T-helper 2 cell treated with Interferon-gamma antibody and Interleukin-4, amounts not matched to agents 5 μg/mL and 100 μg/mL, for 36 hours (primary cell): ENCODE data around the gene ARAP2.
"Not testable (repeated sequence)": the region's sequence is repeated elsewhere in the genome, so short reads cannot be mapped to it uniquely, and the experiment has no call there.

Source experiments
- DNase-seq: peaks from one replicate; pipeline ENCODE4 v3.0.0; 2021; ENCODE audit warnings: low spot score
- H3K27ac Mint-ChIP-seq: one replicate; pipeline ENCODE4 v1.8.0; 2021; ENCODE audit warnings: mild to moderate bottlenecking, mixed read lengths
- H3K27me3 Mint-ChIP-seq: one replicate; pipeline ENCODE4 v1.8.0; 2021; ENCODE audit warnings: low read depth, mixed read lengths
- H3K36me3 Mint-ChIP-seq: one replicate; pipeline ENCODE4 v1.8.0; 2021; ENCODE audit warnings: low read depth, mixed read lengths
- H3K4me1 Mint-ChIP-seq: one replicate; pipeline ENCODE4 v1.8.0; 2021; ENCODE audit warnings: low read depth, mixed read lengths
- H3K4me3 Mint-ChIP-seq: one replicate; pipeline ENCODE4 v1.8.0; 2022; ENCODE audit warnings: mild to moderate bottlenecking, moderate library complexity, mixed read lengths
- H3K9me3 Mint-ChIP-seq: one replicate; pipeline ENCODE4 v1.8.0; 2021; ENCODE audit warnings: mixed read lengths

ARAP2 gene

GRCh38 chr4:36197501-36197900, 46.8 kb downstream of the ARAP2 start:
- no peak for DNase-seq
- Mint-ChIP-seq H3K36me3 (peaks cover 13% of the 10 kb centered on the region), H3K27ac (no peak overlapping the region), H3K4me3 (no peak overlapping the region), H3K27me3 (no peaks in the 10 kb centered on the region), H3K9me3 (no peaks in the 10 kb centered on the region), H3K4me1 (peaks cover 8% of the 10 kb centered on the region)

GRCh38 chr4:36196145-36196913, 48.0 kb downstream of the ARAP2 start:
- H3K27ac Mint-ChIP-seq = no peak overlapping the region
- H3K36me3 Mint-ChIP-seq = peaks cover 18% of the 10 kb centered on the region
- DNase-seq = no peak
- H3K4me1 Mint-ChIP-seq = peaks cover 12% of the 10 kb centered on the region
- H3K9me3 Mint-ChIP-seq = no peaks in the 10 kb centered on the region
- H3K27me3 Mint-ChIP-seq = no peaks in the 10 kb centered on the region
- H3K4me3 Mint-ChIP-seq = no peak overlapping the region

- peaks cover 29% of the 10 kb centered on the region for H3K36me3 Mint-ChIP-seq
- H3K9me3 Mint-ChIP-seq = no peaks in the 10 kb centered on the region
- no peak for DNase-seq
- H3K4me3 Mint-ChIP-seq = no peak overlapping the region
- H3K27me3 Mint-ChIP-seq = no peaks in the 10 kb centered on the region
- H3K4me1 Mint-ChIP-seq = peaks cover 37% of the 10 kb centered on the region
- H3K27ac Mint-ChIP-seq = no peak overlapping the region
Measured at GRCh38 chr4:36192922-36193321, 51.4 kb downstream of the ARAP2 start.

GRCh38 chr4:36189511-36190226, 54.6 kb downstream of the ARAP2 start:
- Mint-ChIP-seq H3K27ac (peak overlapping the region; percentile 70), H3K4me3 (peak overlapping the region; percentile 46), H3K27me3 (no peaks in the 10 kb centered on the region), H3K9me3 (no peaks in the 10 kb centered on the region), H3K36me3 (peaks cover 29% of the 10 kb centered on the region), H3K4me1 (peaks cover 34% of the 10 kb centered on the region)
- peak; percentile 40 for DNase-seq

GRCh38 chr4:36187723-36188333, 56.5 kb downstream of the ARAP2 start:
- H3K27ac Mint-ChIP-seq = no peak overlapping the region
- no peaks in the 10 kb centered on the region for H3K27me3 Mint-ChIP-seq
- peaks cover 26% of the 10 kb centered on the region for H3K36me3 Mint-ChIP-seq
- DNase-seq = no peak
- H3K9me3 Mint-ChIP-seq = no peaks in the 10 kb centered on the region
- no peak overlapping the region for H3K4me3 Mint-ChIP-seq
- peaks cover 32% of the 10 kb centered on the region for H3K4me1 Mint-ChIP-seq

- Mint-ChIP-seq H3K4me1 (peaks cover 14% of the 10 kb centered on the region), H3K27ac (no peak overlapping the region), H3K4me3 (no peak overlapping the region), H3K36me3 (peaks cover 22% of the 10 kb centered on the region), H3K27me3 (no peaks in the 10 kb centered on the region), H3K9me3 (no peaks in the 10 kb centered on the region)
- DNase-seq = no peak
Measured at GRCh38 chr4:36183665-36184393, 60.5 kb downstream of the ARAP2 start.

GRCh38 chr4:36183232-36183631, 61.1 kb downstream of the ARAP2 start:
- Mint-ChIP-seq H3K27me3 (no peaks in the 10 kb centered on the region), H3K4me1 (peaks cover 11% of the 10 kb centered on the region), H3K27ac (no peak overlapping the region), H3K36me3 (peaks cover 26% of the 10 kb centered on the region), H3K9me3 (no peaks in the 10 kb centered on the region), H3K4me3 (no peak overlapping the region)
- DNase-seq = no peak

GRCh38 chr4:36182315-36182714, 62.0 kb downstream of the ARAP2 start:
- H3K4me1 Mint-ChIP-seq, H3K27ac Mint-ChIP-seq, H3K9me3 Mint-ChIP-seq, DNase-seq, H3K4me3 Mint-ChIP-seq, H3K27me3 Mint-ChIP-seq: not testable (repeated sequence)
- peaks cover 26% of the 10 kb centered on the region for H3K36me3 Mint-ChIP-seq

- no peaks in the 10 kb centered on the region for H3K27me3 Mint-ChIP-seq
- no peak overlapping the region for H3K27ac Mint-ChIP-seq
- no peaks in the 10 kb centered on the region for H3K9me3 Mint-ChIP-seq
- H3K4me3 Mint-ChIP-seq = no peak overlapping the region
- DNase-seq = no peak
- peaks cover 23% of the 10 kb centered on the region for H3K36me3 Mint-ChIP-seq
- H3K4me1 Mint-ChIP-seq = peaks cover 5% of the 10 kb centered on the region
Measured at GRCh38 chr4:36180206-36180605, 64.1 kb downstream of the ARAP2 start.

GRCh38 chr4:36178484-36178883, 65.8 kb downstream of the ARAP2 start:
- H3K4me1 Mint-ChIP-seq = peaks cover 9% of the 10 kb centered on the region
- DNase-seq = no peak
- H3K9me3 Mint-ChIP-seq = no peaks in the 10 kb centered on the region
- no peak overlapping the region for H3K4me3 Mint-ChIP-seq
- H3K36me3 Mint-ChIP-seq = peaks cover 30% of the 10 kb centered on the region
- no peaks in the 10 kb centered on the region for H3K27me3 Mint-ChIP-seq
- no peak overlapping the region for H3K27ac Mint-ChIP-seq

GRCh38 chr4:36177946-36178345, 66.4 kb downstream of the ARAP2 start:
- no peaks in the 10 kb centered on the region for H3K9me3 Mint-ChIP-seq
- H3K4me3 Mint-ChIP-seq = no peak overlapping the region
- no peak overlapping the region for H3K27ac Mint-ChIP-seq
- no peaks in the 10 kb centered on the region for H3K27me3 Mint-ChIP-seq
- peaks cover 30% of the 10 kb centered on the region for H3K36me3 Mint-ChIP-seq
- DNase-seq = no peak
- H3K4me1 Mint-ChIP-seq = peaks cover 9% of the 10 kb centered on the region

- Mint-ChIP-seq H3K4me1 (peaks cover 9% of the 10 kb centered on the region), H3K9me3 (peaks cover 5% of the 10 kb centered on the region), H3K27ac (no peak overlapping the region), H3K4me3 (no peak overlapping the region), H3K36me3 (peaks cover 29% of the 10 kb centered on the region), H3K27me3 (no peaks in the 10 kb centered on the region)
- no peak for DNase-seq
Measured at GRCh38 chr4:36174570-36174969, 69.7 kb downstream of the ARAP2 start.

- H3K27ac Mint-ChIP-seq = no peak overlapping the region
- H3K36me3 Mint-ChIP-seq = peaks cover 29% of the 10 kb centered on the region
- H3K4me1 Mint-ChIP-seq = peaks cover 9% of the 10 kb centered on the region
Measured at GRCh38 chr4:36173905-36174304, 70.4 kb downstream of the ARAP2 start.

GRCh38 chr4:36172656-36173055, 71.7 kb downstream of the ARAP2 start:
- H3K27me3 Mint-ChIP-seq = no peaks in the 10 kb centered on the region
- H3K36me3 Mint-ChIP-seq = peaks cover 25% of the 10 kb centered on the region
- no peak for DNase-seq
- H3K27ac Mint-ChIP-seq = no peak overlapping the region
- peaks cover 19% of the 10 kb centered on the region for H3K4me1 Mint-ChIP-seq
- H3K9me3 Mint-ChIP-seq = peaks cover 5% of the 10 kb centered on the region
- no peak overlapping the region for H3K4me3 Mint-ChIP-seq

More at GRCh38 chr4:36173905-36174304, 70.4 kb downstream of the ARAP2 start:
- no peak for DNase-seq
- H3K9me3 Mint-ChIP-seq = peaks cover 5% of the 10 kb centered on the region
- H3K27me3 Mint-ChIP-seq = no peaks in the 10 kb centered on the region
- no peak overlapping the region for H3K4me3 Mint-ChIP-seq
